OCI-LY3 (cell line): Measurements from ENCODE around the gene CHPT1.

Experiments used
- H2AFZ ChIP-seq: fragments of 200-600, 300-600 bp; shearing (Covaris generic); 2 replicates; pipeline ENCODE4 v1.6.0; 2014; ENCODE audit warnings: antibody characterized with exemption, low read depth, low read length
- H3K27ac ChIP-seq: fragments of 200-600, 300-600 bp; sonication (generic); 2 replicates; pipeline ENCODE4 v1.5.1; 2014; ENCODE audit warnings: mild to moderate bottlenecking, low read length, moderate library complexity, mixed read lengths
- H3K27me3 ChIP-seq: fragments of 200-600, 300-600 bp; sonication (generic); 2 replicates; pipeline ENCODE4 v1.6.1; 2014; ENCODE audit warnings: low read depth, low read length, mixed read lengths
- H3K36me3 ChIP-seq: fragments of 200-600, 300-600 bp; sonication (generic); replicated peaks from 2 replicates; pipeline ENCODE3; 2014; ENCODE audit warnings: low read depth, low read length, mixed read lengths
- H3K4me1 ChIP-seq: fragments of 300-600, 200-600 bp; sonication (generic); 2 replicates; pipeline ENCODE4 v1.6.1; 2014; ENCODE audit warnings: low read length, mixed read lengths
- H3K4me2 ChIP-seq: fragments of 200-600, 300-600 bp; sonication (generic); 2 replicates; pipeline ENCODE4 v1.6.1; 2014; ENCODE audit warnings: low read length, mixed read lengths
- H3K4me3 ChIP-seq: fragments of 300-600, 200-600 bp; sonication (generic); 2 replicates; pipeline ENCODE4 v1.5.1; 2014; ENCODE audit warnings: antibody characterized with exemption, mild to moderate bottlenecking, low read length, moderate library complexity
- H3K79me2 ChIP-seq: fragments of 300-600, 200-600 bp; shearing (Covaris generic); 2 replicates; pipeline ENCODE4 v1.6.1; 2014; ENCODE audit warnings: mild to moderate bottlenecking, low read length, mixed read lengths
- H3K9ac ChIP-seq: fragments of 300-600, 200-600 bp; shearing (Covaris generic); 2 replicates; pipeline ENCODE4 v1.6.0; 2014; ENCODE audit warnings: mild to moderate bottlenecking, low read length, moderate library complexity
- H3K9me3 ChIP-seq: fragments of 200-600, 300-600 bp; shearing (Covaris generic); 2 replicates; pipeline ENCODE4 v1.6.1; 2014; ENCODE audit warnings: low read length, mixed read lengths; ENCODE audit not compliant: insufficient read depth
- H4K20me1 ChIP-seq: fragments of 200-600, 300-600 bp; sonication (generic); 2 replicates; pipeline ENCODE4 v1.6.1; 2016; ENCODE audit warnings: low read length, mixed read lengths; ENCODE audit not compliant: insufficient read depth
- CTCF ChIP-seq: fragments of 200-600, 300-600 bp; sonication (generic); IDR thresholded peaks from 2 replicates; pipeline ENCODE4 v1.5.1; 2014; ENCODE audit warnings: antibody characterized with exemption, low read length, low read depth
- EZH2phosphoT487 ChIP-seq: fragments of 200-600 bp; shearing (Covaris generic); IDR thresholded peaks from 2 replicates; pipeline ENCODE4 v1.6.1; 2018; ENCODE audit warnings: antibody characterized with exemption, mixed run types, low read depth

Gene CHPT1

GRCh38 chr12:101694986-101695385 is 2.5 kb upstream of the CHPT1 start:
- no peak overlapping the region for H2AFZ ChIP-seq
- no peak overlapping the region for H3K9ac ChIP-seq
- no peak overlapping the region for H3K27ac ChIP-seq
- H3K4me1 ChIP-seq, result peaks cover 11% of the 10 kb centered on the region
- TF ChIP-seq EZH2phosphoT487 (no peak), CTCF (no peak)
- H4K20me1 ChIP-seq, result no peaks in the 10 kb centered on the region
- H3K4me3 ChIP-seq, result no peak overlapping the region
- H3K4me2 ChIP-seq, result no peak overlapping the region
- 0 out of 2 replicates have a peak, but pooled peaks cover 5% of the 10 kb centered on the region for H3K27me3 ChIP-seq
- H3K9me3 ChIP-seq, result no peaks in the 10 kb centered on the region
- H3K79me2 ChIP-seq, result no peaks in the 10 kb centered on the region; the same call in 1 of the 2 replicates
- H3K36me3 ChIP-seq, result no peaks in the 10 kb centered on the region

GRCh38 chr12:101695706-101696105 is 1.7 kb upstream of the CHPT1 start:
- Histone ChIP-seq H3K36me3 (no peaks in the 10 kb centered on the region), H3K27ac (no peak overlapping the region), H3K9me3 (no peaks in the 10 kb centered on the region), H3K4me3 (no peak overlapping the region), H3K4me1 (peaks cover 11% of the 10 kb centered on the region), H4K20me1 (no peaks in the 10 kb centered on the region), H2AFZ (no peak overlapping the region), H3K9ac (no peak overlapping the region), H3K27me3 (0 out of 2 replicates have a peak, but pooled peaks cover 5% of the 10 kb centered on the region), H3K4me2 (no peak overlapping the region), H3K79me2 (no peaks in the 10 kb centered on the region; the same call in 1 of the 2 replicates)
- TF ChIP-seq EZH2phosphoT487, result no peak
- TF ChIP-seq CTCF, result no peak

- H3K27ac ChIP-seq, result no peak overlapping the region
- H3K9me3 ChIP-seq, result no peaks in the 10 kb centered on the region
- H3K9ac ChIP-seq, result peak overlapping the region; percentile 73
- 0 out of 2 replicates have a peak, but pooled peaks cover 5% of the 10 kb centered on the region for H3K27me3 ChIP-seq
- peak overlapping the region; percentile 72 for H3K4me2 ChIP-seq
- peak overlapping the region; percentile 87 for H3K4me3 ChIP-seq
- peak overlapping the region; percentile 95 for H2AFZ ChIP-seq
- no peaks in the 10 kb centered on the region for H3K36me3 ChIP-seq
- peaks cover 11% of the 10 kb centered on the region for H3K4me1 ChIP-seq
- no peak for TF ChIP-seq EZH2phosphoT487
- no peak for TF ChIP-seq CTCF
- no peaks in the 10 kb centered on the region for H4K20me1 ChIP-seq
- no peaks in the 10 kb centered on the region; the same call in 1 of the 2 replicates for H3K79me2 ChIP-seq
These were observed 916 bp upstream of the CHPT1 start for GRCh38 chr12:101696251-101697196.
